Thyroid gland (tissue), 4 donors: ENCODE measurements around the gene TATDN2. TPM values are rescaled to one million over a fixed set of nuclear protein-coding genes. Genes with fewer than 3 reads are reported as not detected.

Experiments used
- DNase-seq, 2 donors: peaks; one replicate each; pipeline ENCODE4 v3.0.0-alpha.2; 2019
- H3K27ac ChIP-seq, 3 donors: fragments of 200-600 bp; sonication (generic); 1 replicate in 2 of 3; 2 replicates in 1 of 3; pipeline ENCODE4 v1.5.1; 2016 to 2019; ENCODE audit warnings: mild to moderate bottlenecking in 1 of 3, moderate library complexity in 1 of 3
- H3K27me3 ChIP-seq: fragments of 200-600 bp; sonication (generic); one replicate; pipeline ENCODE4 v1.5.1; 2019
- H3K36me3 ChIP-seq, 2 donors: fragments of 200-600 bp; sonication (generic); one replicate each; pipeline ENCODE4 v1.5.1; 2016 to 2019
- H3K4me1 ChIP-seq, 2 donors: fragments of 200-600 bp; sonication (generic); one replicate each; pipeline ENCODE4 v1.5.1; 2017 to 2019
- H3K4me3 ChIP-seq, 3 donors: fragments of 200-600 bp; sonication (generic); replicated peaks in 1 of 3; 1 replicate in 2 of 3; 2 replicates in 1 of 3; pipeline ENCODE4 v1.5.1; 2016; ENCODE audit warnings: mild to moderate bottlenecking in 1 of 3
- H3K9me3 ChIP-seq: fragments of 200-600 bp; sonication (generic); one replicate; pipeline ENCODE4 v1.5.1; 2017
- CTCF ChIP-seq, 6 experiments: fragments of 200-600 bp in 3 of 6; fragments of 450-650 bp in 3 of 6; sonication (generic) in 3 of 6; IDR thresholded peaks; one replicate each; pipeline ENCODE4 v1.5.1; 2016 to 2019; ENCODE audit warnings: antibody characterized with exemption in 6 of 6, mild to moderate bottlenecking in 2 of 6, inconsistent platforms in 1 of 6, moderate library complexity in 1 of 6
- POLR2A ChIP-seq, 2 donors: fragments of 450-650 bp; IDR thresholded peaks; one replicate each; pipeline ENCODE4 v1.6.1; 2017; ENCODE audit warnings: antibody characterized with exemption in 2 of 2, mild to moderate bottlenecking in 2 of 2, moderate library complexity in 1 of 2
- WGBS, 2 donors: methylation state at CpG; one replicate each; pipeline ENCODE4 v1.1.5; 2017; 5-methylcytosine and 5-hydroxymethylcytosine counted together
- intact Hi-C: fragments of 100-400 bp; cut with DNase I; formaldehyde crosslinking; loops from one replicate; pipeline ENCODE4 v1.15.1; 2023
- total RNA-seq, 4 donors: library from RNA; depleted of rRNA; stranded (reverse); fragments of >200 nt; gene quantifications; one replicate each; pipeline ENCODE4 v1.2.3, GENCODE V29; 2016

The TATDN2 gene
- total RNA-seq, 4 donors from 2014 or later = 21.4 to 37.1 (median 30.1) TPM

- no peak overlapping the region for H3K27ac ChIP-seq
- 74 to 75% methylated on average over 12 of the region's 12 CpGs for WGBS, 2 donors
- no peaks in the 10 kb centered on the region for H3K9me3 ChIP-seq
- no peak for TF ChIP-seq CTCF (IDR thresholded peaks at IDR 0.05)
- peaks cover 13 to 15% of the 10 kb centered on the region in 2 donors for H3K4me1 ChIP-seq
- H3K4me3 ChIP-seq = no peak overlapping the region
- DNase-seq = no peak
- peaks cover 2 to 5% of the 10 kb centered on the region in 2 donors for H3K36me3 ChIP-seq
- intact Hi-C loops = no loop called here
- H3K27me3 ChIP-seq = no peaks in the 10 kb centered on the region
Measured at GRCh38 chr3:10285272-10286132, 37.2 kb downstream of the TATDN2 start.

GRCh38 chr3:10286133-10286524 lies 37.9 kb downstream of the TATDN2 start:
- TF ChIP-seq POLR2A (IDR thresholded peaks at IDR 0.05) = no peak
- TF ChIP-seq CTCF (IDR thresholded peaks at IDR 0.05) = no peak
- no peaks in the 10 kb centered on the region for H3K36me3 ChIP-seq
- no peak for DNase-seq
- intact Hi-C loops = no loop called here
- H3K4me3 ChIP-seq = no peak overlapping the region
- H3K27me3 ChIP-seq = no peaks in the 10 kb centered on the region
- H3K27ac ChIP-seq = no peak overlapping the region
- 69 to 79% methylated on average over 5 of the region's 5 CpGs for WGBS, 2 donors
- H3K9me3 ChIP-seq = no peaks in the 10 kb centered on the region
- H3K4me1 ChIP-seq = peaks cover 13 to 15% of the 10 kb centered on the region in 2 donors

GRCh38 chr3:10286596-10287295 lies 38.5 kb downstream of the TATDN2 start:
- Histone ChIP-seq H3K27me3 (no peaks in the 10 kb centered on the region), H3K4me1 (peaks cover 13 to 15% of the 10 kb centered on the region in 2 donors), H3K27ac (no peak overlapping the region), H3K4me3 (no peak overlapping the region), H3K36me3 (no peaks in the 10 kb centered on the region), H3K9me3 (no peaks in the 10 kb centered on the region)
- intact Hi-C loops = no loop called here
- peak; percentile 22 to 39 for DNase-seq
- TF ChIP-seq POLR2A (IDR thresholded peaks at IDR 0.05) (no peak), CTCF (IDR thresholded peaks at IDR 0.05) (peak in 2 of 6 experiments; percentile 15 to 31)
- 60 to 86% methylated on average over 2 of the region's 2 CpGs for WGBS, 2 donors

- intact Hi-C loops = no loop called here
- no peak overlapping the region for H3K27ac ChIP-seq
- peaks cover 5 to 15% of the 10 kb centered on the region in 2 donors for H3K4me1 ChIP-seq
- DNase-seq = no peak
- WGBS, 2 donors = 93 to 94% methylated on average over 12 of the region's 12 CpGs
- TF ChIP-seq CTCF (IDR thresholded peaks at IDR 0.05) (no peak), POLR2A (IDR thresholded peaks at IDR 0.05) (no peak)
- no peaks in the 10 kb centered on the region for H3K36me3 ChIP-seq
- H3K27me3 ChIP-seq = no peaks in the 10 kb centered on the region
- H3K9me3 ChIP-seq = no peaks in the 10 kb centered on the region
- H3K4me3 ChIP-seq = no peak overlapping the region
Measured at GRCh38 chr3:10287936-10288574, 39.8 kb downstream of the TATDN2 start.
